Cardiac septum (tissue), 1 donor: ENCODE measurements around the gene DHFR. TPM values are rescaled to one million over a fixed set of nuclear protein-coding genes. Genes with fewer than 3 reads are reported as not detected.

Experiments
- DNase-seq: peaks from one replicate; pipeline ENCODE4 v3.0.0-alpha.2; 2020; ENCODE audit warnings: low spot score
- intact Hi-C: fragments of 100-400 bp; cut with DNase I; formaldehyde crosslinking; loops from one replicate; pipeline ENCODE4 v1.14.0; 2022
- total RNA-seq: library from RNA; stranded (reverse); fragmentation: NEBNext Ultra II Directional; extraction: Animal tissue kit (Norgen Biotek cat#: 25700); gene quantifications from one replicate; pipeline ENCODE4 v1.2.1, GENCODE V29; 2021
- donor health status: DM: no; HTN: no; CAD: no.

DHFR gene
- total RNA-seq, 1 donor from 2014 or later = 9.2 TPM

- intact Hi-C loops = no loop called here
- DNase-seq = no peak
These were observed 4.3 kb upstream of the DHFR start for GRCh38 chr5:80659106-80659505.

DNA sequence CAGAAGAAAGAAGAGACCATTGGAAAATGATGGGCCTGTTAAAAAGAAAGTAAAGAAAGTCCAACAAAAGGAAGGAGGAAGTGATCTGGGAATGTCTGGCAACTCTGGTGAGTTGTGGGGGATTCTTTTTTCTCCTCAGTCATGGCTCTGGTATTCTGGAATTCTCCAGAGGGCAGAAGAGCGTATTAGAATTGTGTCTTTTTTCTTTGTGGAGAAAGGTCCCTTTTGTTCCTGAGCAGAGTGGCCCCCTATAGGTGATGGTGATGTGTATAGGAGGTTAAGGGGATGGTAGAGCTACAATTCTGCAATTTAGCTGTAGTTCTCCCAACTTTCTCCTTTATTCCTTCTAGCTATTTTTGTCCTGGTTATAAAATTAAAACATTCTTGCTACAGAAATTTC is 1.6 kb upstream of the DHFR start:
- intact Hi-C loops = no loop called here

GRCh38 chr5:80655231-80655774 is 520 bp upstream of the DHFR start:
- intact Hi-C loops = no loop called here
- DNase-seq = no peak

More for the DNA sequence above, 1.6 kb upstream of the DHFR start:
- DNase-seq = no peak

- intact Hi-C loops = loop anchor here (5.0 kb wide), 1 partner anchor 167 kb away; the partner anchor contains the start of gene FAM151B
- DNase-seq = no peak
These were observed 761 bp downstream of the DHFR start for GRCh38 chr5:80654054-80654390.

DNA sequence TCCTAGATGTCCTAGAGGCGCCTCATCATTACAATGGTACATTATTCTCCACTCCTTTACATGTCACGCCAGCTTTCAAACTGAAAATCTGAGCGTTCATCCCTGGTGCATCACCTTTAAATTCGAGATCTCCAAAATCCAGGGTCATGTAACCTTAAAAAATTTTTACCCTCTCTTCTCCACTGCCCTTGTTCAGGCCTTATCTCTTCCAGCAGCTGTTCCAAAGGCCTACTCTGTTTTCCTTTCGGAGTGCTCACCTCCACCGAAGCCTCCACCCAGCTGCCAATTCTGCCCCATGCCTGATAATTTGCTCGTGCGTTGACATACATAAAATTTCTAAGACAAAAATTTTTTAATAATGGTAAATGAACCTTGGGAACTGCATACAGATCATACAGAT is 1.3 kb downstream of the DHFR start:
- DNase-seq = no peak
- intact Hi-C loops = loop anchor here (5.0 kb wide), 1 partner anchor 166 kb away; the partner anchor contains the start of gene FAM151B

- intact Hi-C loops = no loop called here
- no peak for DNase-seq
These were observed 7.9 kb downstream of the DHFR start for GRCh38 chr5:80646926-80647325.

- intact Hi-C loops = no loop called here
- no peak for DNase-seq
These were observed 9.9 kb downstream of the DHFR start for GRCh38 chr5:80644900-80645299.

- no peak for DNase-seq
- intact Hi-C loops = no loop called here
These were observed 13.4 kb downstream of the DHFR start for GRCh38 chr5:80641353-80641752.

DNA sequence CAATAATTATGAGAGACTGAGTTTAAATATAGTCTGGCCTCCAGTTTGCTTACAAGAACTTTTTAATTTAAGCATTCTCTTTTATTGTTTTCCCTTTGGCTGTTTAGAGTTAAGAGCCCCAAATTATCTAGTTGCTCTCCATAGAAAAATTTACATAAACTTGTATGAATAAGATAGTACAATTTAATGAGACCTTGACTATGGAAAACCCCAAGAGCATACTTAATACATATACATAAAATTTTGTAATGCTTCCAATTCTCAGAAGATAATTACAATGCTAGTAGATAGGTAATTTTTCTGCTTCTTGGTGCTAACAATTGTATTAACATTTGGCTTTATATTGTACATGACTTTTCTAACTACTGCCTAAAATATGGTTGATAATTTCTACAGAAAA is 20.6 kb downstream of the DHFR start:
- DNase-seq = no peak
- intact Hi-C loops = no loop called here

GRCh38 chr5:80632700-80633099 is 22.1 kb downstream of the DHFR start:
- no peak for DNase-seq
- intact Hi-C loops = no loop called here

DNA sequence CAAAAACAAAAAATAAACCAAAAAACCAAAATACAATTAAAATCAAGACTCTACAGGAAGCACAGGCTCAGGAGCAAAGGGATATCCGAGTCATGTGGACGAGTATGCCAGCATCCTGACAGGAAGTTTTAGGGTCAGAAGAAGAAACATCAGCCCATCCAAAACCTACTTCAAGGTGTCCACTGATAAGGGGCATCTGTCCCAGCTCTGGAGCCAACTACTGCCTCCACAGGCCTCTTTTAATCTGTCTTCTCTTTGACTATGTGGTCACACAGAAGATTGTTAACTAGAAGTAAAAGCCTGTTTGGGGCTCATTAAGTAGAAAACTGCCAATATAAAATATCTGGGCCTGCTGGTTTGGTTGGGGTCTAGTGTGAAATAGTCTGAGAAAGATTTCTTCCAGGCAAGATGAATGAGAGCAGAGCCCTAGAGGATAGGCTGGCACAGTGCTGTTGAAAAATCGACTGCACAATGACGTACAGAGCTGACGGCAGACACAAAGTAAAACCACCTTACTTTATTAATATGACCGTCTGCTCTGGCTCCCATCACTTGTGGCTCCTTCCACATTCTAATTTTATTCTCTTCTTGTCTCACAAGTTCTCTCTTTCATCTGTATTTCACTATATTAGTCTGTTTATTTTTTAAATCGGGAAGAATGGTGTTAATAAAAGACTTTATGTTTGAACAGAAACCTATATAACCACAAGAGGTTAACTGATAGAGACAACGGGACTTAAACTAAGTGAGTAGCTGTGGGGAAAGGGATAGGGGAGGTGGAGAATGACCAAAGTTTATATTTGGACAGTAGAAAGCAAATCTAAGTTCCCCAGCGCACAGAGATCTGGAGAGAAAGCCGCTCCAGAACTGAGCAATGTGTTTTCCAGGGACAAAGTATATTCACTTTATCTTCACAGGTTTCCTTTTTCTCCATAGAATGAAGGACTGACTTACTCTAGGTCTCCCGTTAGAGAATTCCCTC is 23.2 kb downstream of the DHFR start:
- intact Hi-C loops = no loop called here
- no peak for DNase-seq

DNA sequence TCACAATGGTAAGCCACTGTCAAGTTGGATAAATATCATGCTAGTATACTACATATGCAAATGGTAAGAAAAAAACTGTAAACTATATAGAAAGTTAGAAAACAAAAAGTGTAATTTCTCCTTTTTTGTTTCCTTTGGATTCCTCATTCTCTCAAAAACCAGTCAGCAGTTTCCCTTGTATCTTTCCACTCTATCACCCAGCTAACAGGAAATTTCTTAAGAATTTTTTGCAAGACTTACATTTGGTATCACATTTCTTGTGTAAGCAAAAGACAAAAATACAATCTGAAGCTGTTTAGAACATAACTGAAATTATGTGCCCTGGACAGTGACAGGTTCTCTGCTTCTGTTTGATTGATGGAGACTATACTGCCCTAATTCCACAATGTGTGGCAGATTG is 25.5 kb downstream of the DHFR start:
- intact Hi-C loops = no loop called here
- no peak for DNase-seq

- DNase-seq = no peak
- intact Hi-C loops = no loop called here
These were observed 29.6 kb downstream of the DHFR start for GRCh38 chr5:80625230-80625629.

- intact Hi-C loops = no loop called here
These were observed 30.8 kb downstream of the DHFR start for GRCh38 chr5:80623999-80624398.

DNA sequence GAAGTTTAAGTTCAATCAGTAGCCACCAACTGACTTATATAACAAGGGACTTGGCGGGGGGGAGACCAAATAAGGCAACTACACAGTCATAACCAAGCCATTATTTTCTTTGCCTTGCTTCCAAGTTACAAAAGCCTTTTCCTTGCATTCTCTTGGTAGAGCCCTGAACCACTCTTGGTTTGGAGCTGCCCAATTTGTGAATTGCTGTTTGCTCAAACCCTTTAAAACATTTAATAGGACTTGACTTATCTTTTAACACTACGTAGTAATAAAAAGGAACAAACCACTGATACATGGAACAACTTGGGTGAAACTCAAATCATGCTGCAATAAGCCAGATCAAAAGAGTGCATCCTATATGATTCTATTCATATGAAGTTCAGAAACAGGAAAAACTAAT is 32.0 kb downstream of the DHFR start:
- intact Hi-C loops = no loop called here
- DNase-seq = no peak

More at GRCh38 chr5:80623999-80624398, 30.8 kb downstream of the DHFR start:
- no peak for DNase-seq

DNA sequence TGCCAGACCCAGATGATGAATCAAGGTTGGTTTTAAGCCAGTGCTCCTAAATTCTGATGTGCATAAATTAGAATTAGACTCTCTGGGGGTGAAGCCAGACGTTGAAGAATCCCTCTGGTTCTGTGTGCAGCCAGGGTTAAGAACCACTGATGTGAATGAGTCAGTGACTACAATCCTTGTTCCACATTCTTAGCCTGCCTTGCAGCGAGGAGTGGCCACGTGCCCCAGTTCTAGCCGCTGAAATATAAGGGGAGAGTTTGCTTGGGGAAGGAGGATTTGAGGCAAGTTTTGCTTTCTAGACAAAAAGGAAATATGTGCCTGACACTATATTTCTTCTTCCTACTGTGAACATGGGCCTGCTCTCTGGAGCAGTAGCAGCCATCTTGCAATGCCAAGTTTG is 34.6 kb downstream of the DHFR start:
- no peak for DNase-seq
- intact Hi-C loops = no loop called here

DNA sequence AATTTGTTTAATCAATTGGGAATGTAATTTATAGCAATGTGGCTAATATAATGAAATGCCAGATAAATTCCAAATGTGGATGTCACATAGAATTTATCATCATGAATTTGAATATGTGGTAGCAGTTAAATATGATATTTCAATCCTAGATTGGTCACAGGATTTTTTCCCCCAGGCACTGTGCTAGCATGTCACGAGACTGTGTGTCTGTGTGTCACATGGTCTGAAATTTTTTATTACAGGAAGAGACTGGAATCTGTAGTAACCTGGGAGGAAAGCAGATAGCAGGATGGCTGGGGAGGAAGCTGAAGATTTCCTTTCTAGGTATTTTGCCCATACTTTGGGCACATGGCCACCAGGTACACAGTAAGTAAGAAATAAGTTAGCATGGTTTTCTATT is 35.7 kb downstream of the DHFR start:
- no peak for DNase-seq
- intact Hi-C loops = no loop called here

DNA sequence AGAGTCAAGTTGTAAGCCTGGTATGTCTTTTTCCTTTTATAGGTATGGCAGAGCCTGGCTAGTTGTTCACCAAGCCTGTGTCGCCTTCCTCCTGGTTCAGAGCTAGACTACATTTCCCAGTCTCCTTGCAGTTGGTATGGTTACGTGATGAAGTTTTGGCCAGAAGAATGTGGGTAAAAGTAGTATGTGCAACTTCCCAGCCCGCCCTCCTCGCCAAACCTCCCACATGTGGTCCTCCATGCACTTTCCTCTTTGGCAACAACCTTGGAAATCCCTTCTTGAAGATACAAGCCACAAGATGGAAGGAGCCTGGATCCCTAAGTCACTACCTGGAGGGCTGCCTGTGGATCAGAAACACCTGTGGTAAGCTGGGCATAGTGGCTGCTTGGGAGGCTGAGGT is 36.3 kb downstream of the DHFR start:
- no peak for DNase-seq
- intact Hi-C loops = no loop called here

DNA sequence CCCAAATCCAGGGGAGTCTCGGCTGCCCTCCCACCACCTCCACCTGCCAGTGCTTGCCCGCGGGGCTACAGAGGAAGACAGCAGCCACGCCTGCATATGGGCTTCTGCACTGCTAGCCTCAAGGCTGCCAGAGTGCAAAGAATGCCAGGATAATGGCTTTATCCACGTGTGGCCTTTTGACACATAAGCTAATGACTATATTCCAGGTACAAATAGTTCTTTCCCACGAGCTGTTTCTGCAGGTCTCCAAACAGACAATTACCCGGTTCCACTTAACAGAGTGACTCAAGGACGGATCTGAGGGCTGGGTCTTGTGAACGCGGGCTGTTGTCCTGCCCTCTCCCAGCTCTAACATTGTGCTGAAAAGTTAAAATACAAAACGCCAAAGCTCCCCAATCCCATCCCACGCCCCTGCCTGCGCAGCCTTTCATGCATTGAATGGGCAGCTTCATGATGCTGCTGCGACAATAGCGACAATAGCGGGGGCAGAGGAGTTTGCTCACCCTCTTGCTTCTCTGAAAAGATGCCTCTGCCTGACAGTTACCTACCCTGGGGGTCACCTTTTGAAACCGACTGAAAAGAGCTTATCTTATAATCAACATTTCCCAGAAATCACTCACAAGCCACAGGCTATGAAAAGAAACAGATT is 39.4 kb downstream of the DHFR start:
- intact Hi-C loops = no loop called here
- no peak for DNase-seq

GRCh38 chr5:80609692-80610091 is 45.1 kb downstream of the DHFR start:
- DNase-seq = no peak
- intact Hi-C loops = no loop called here

GRCh38 chr5:80608731-80609130 is 46.1 kb downstream of the DHFR start:
- DNase-seq = no peak
- intact Hi-C loops = no loop called here
